DOHH2 (cell line): Measurements from ENCODE around the gene TRPC3.

ENCODE experiments used
- EZH2phosphoT487 ChIP-seq: fragments of 200-600 bp; sonication (generic); IDR thresholded peaks from 2 replicates; pipeline ENCODE4 v1.6.1; 2017; ENCODE audit warnings: borderline replicate concordance, mild to moderate bottlenecking, antibody characterized with exemption, low read length, moderate library complexity, mixed read lengths
- TF ChIP-seq, protein P1 (sequence below): fragments of 200-600 bp; sonication (generic); IDR thresholded peaks from one replicate; pipeline ENCODE4 v1.5.1; 2014; ENCODE audit warnings: antibody characterized with exemption, mild to moderate bottlenecking, low read depth, low read length; ENCODE audit not compliant: poor library complexity, severe bottlenecking

DNA sequence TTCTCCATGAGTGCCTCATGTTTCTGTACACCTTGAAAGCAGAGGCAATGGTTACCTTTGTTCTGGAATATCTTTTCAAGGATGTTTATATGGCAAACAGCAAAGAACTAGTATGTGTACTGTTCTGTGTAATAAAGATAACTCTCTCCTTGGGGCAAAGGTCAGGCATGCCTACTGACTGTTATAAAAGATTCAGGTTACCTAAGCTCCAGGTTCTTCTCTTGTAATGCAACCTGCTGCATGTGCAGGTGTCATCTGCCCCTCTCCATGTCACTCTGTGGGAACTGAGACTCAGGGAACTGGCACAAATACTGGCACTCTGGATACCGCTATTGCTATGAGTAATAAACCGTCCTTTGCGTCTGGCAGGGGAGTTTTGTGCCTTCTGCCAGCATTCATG is 5.4 kb upstream of the TRPC3 start:
- TF ChIP-seq, protein P1, sequence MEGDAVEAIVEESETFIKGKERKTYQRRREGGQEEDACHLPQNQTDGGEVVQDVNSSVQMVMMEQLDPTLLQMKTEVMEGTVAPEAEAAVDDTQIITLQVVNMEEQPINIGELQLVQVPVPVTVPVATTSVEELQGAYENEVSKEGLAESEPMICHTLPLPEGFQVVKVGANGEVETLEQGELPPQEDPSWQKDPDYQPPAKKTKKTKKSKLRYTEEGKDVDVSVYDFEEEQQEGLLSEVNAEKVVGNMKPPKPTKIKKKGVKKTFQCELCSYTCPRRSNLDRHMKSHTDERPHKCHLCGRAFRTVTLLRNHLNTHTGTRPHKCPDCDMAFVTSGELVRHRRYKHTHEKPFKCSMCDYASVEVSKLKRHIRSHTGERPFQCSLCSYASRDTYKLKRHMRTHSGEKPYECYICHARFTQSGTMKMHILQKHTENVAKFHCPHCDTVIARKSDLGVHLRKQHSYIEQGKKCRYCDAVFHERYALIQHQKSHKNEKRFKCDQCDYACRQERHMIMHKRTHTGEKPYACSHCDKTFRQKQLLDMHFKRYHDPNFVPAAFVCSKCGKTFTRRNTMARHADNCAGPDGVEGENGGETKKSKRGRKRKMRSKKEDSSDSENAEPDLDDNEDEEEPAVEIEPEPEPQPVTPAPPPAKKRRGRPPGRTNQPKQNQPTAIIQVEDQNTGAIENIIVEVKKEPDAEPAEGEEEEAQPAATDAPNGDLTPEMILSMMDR, result no peak
- TF ChIP-seq EZH2phosphoT487, result no peak
